GM21447 (cell line): Measurements from ENCODE around the gene DNAAF1.

Experiments used
- ATAC-seq: cut with Tn5 transposase; IDR thresholded peaks from one replicate; pipeline ENCODE4 v1.9.1; 2021; ENCODE audit not compliant: unreplicated experiment

The DNAAF1 gene

GRCh38 chr16:84159007-84159406, 13.9 kb downstream of the DNAAF1 start:
- ATAC-seq: no peak

GRCh38 chr16:84159800-84160199, 14.7 kb downstream of the DNAAF1 start:
- no peak for ATAC-seq

GRCh38 chr16:84161037-84161436, 15.9 kb downstream of the DNAAF1 start:
- ATAC-seq: no peak

- no peak for ATAC-seq
Measured at GRCh38 chr16:84161801-84162200, 16.7 kb downstream of the DNAAF1 start.

- no peak for ATAC-seq
Measured at GRCh38 chr16:84165746-84166145, 20.6 kb downstream of the DNAAF1 start.

GRCh38 chr16:84166796-84167695, 21.9 kb downstream of the DNAAF1 start:
- no peak for ATAC-seq

GRCh38 chr16:84169765-84170310, 24.7 kb downstream of the DNAAF1 start:
- ATAC-seq: no peak

GRCh38 chr16:84174396-84174795, 29.3 kb downstream of the DNAAF1 start:
- no peak for ATAC-seq

GRCh38 chr16:84175350-84176081, 30.4 kb downstream of the DNAAF1 start:
- ATAC-seq: peak; percentile 87

GRCh38 chr16:84176192-84177053, 31.3 kb downstream of the DNAAF1 start:
- ATAC-seq: no peak

GRCh38 chr16:84177741-84178073, 32.6 kb downstream of the DNAAF1 start:
- ATAC-seq: no peak

GRCh38 chr16:84178146-84178765, 33.1 kb downstream of the DNAAF1 start:
- ATAC-seq: no peak

- no peak for ATAC-seq
Measured at GRCh38 chr16:84178892-84179611, 33.9 kb downstream of the DNAAF1 start.

GRCh38 chr16:84179612-84180320, 34.7 kb downstream of the DNAAF1 start:
- no peak for ATAC-seq

- no peak for ATAC-seq
Measured at GRCh38 chr16:84180519-84181140, 35.5 kb downstream of the DNAAF1 start.

- ATAC-seq: no peak
Measured at GRCh38 chr16:84181144-84181915, 36.2 kb downstream of the DNAAF1 start.

GRCh38 chr16:84182104-84182503, 37.0 kb downstream of the DNAAF1 start:
- ATAC-seq: no peak
